Muscle of arm (tissue), 12 donors: Measurements from ENCODE around the gene ZFP42. TPM values are rescaled to one million over a fixed set of nuclear protein-coding genes. Genes with fewer than 3 reads are reported as not detected.
"Not testable (repeated sequence)": the region's sequence is repeated elsewhere in the genome, so short reads cannot be mapped to it uniquely, and the experiment has no call there.

Source experiments
- DNase-seq: peaks from one replicate; pipeline ENCODE4 v3.0.0-alpha.2; 2013
- polyA plus RNA-seq, 12 donors: library from polyadenylated mRNA; unstranded; fragments of 120-200 nt; gene quantifications; one replicate each; pipeline ENCODE4 v1.2.1, GENCODE V29; 2013; ENCODE audit not compliant: insufficient read length in 12 of 12

Gene ZFP42
- polyA plus RNA-seq, 12 donors = 0.11 to 1.0 (median 0.16) TPM; not detected in 6

- no peak for DNase-seq
Measured at GRCh38 chr4:188018262-188018661, 22.7 kb downstream of the ZFP42 start.

GRCh38 chr4:188021548-188022249, 26.1 kb downstream of the ZFP42 start:
- DNase-seq = no peak

- DNase-seq = no peak
Measured at GRCh38 chr4:188023682-188024081, 28.1 kb downstream of the ZFP42 start.

GRCh38 chr4:188025476-188025875, 29.9 kb downstream of the ZFP42 start:
- no peak for DNase-seq

GRCh38 chr4:188029114-188029513, 33.5 kb downstream of the ZFP42 start:
- DNase-seq = no peak

GRCh38 chr4:188030401-188030800, 34.8 kb downstream of the ZFP42 start:
- DNase-seq = no peak

GRCh38 chr4:188031751-188032150, 36.2 kb downstream of the ZFP42 start:
- DNase-seq = no peak

GRCh38 chr4:188032170-188032569, 36.6 kb downstream of the ZFP42 start:
- DNase-seq = no peak

- DNase-seq = no peak
Measured at GRCh38 chr4:188032583-188032982, 37.0 kb downstream of the ZFP42 start.

GRCh38 chr4:188037003-188037713, 41.6 kb downstream of the ZFP42 start:
- no peak for DNase-seq

GRCh38 chr4:188041721-188042120, 46.1 kb downstream of the ZFP42 start:
- DNase-seq = no peak

- no peak for DNase-seq
Measured at GRCh38 chr4:188042191-188042590, 46.6 kb downstream of the ZFP42 start.

GRCh38 chr4:188043154-188043553, 47.6 kb downstream of the ZFP42 start:
- no peak for DNase-seq

GRCh38 chr4:188045461-188045860, 49.9 kb downstream of the ZFP42 start:
- DNase-seq = not testable (repeated sequence)

GRCh38 chr4:188046657-188047056, 51.1 kb downstream of the ZFP42 start:
- no peak for DNase-seq

- DNase-seq = no peak
Measured at GRCh38 chr4:188053302-188053701, 57.7 kb downstream of the ZFP42 start.

Other genes starting within 250 kb of the ZFP42 start
- gene TRIML2, start 113.8 kb downstream of the ZFP42 start, polyA plus RNA-seq = under 1 TPM in 1 of 12 donors, not detected in 11; 0.25 TPM
- gene TRIML1, start 143.7 kb downstream of the ZFP42 start, polyA plus RNA-seq = not detected